GM12875 (cell line): ENCODE measurements around the gene ZNF485.

ENCODE experiments used
- H3K4me3 ChIP-seq: one replicate; pipeline ENCODE4 v1.5.1; 2011; ENCODE audit warnings: low read depth, low read length, control low read depth
- TF ChIP-seq, protein P1 (sequence below): IDR thresholded peaks from 2 replicates; pipeline ENCODE4 v1.5.1; 2011; ENCODE audit warnings: low read depth, mild to moderate bottlenecking, control low read depth, inconsistent platforms, low read length, moderate library complexity, borderline replicate concordance; ENCODE audit not compliant: insufficient read depth

ZNF485 gene

DNA sequence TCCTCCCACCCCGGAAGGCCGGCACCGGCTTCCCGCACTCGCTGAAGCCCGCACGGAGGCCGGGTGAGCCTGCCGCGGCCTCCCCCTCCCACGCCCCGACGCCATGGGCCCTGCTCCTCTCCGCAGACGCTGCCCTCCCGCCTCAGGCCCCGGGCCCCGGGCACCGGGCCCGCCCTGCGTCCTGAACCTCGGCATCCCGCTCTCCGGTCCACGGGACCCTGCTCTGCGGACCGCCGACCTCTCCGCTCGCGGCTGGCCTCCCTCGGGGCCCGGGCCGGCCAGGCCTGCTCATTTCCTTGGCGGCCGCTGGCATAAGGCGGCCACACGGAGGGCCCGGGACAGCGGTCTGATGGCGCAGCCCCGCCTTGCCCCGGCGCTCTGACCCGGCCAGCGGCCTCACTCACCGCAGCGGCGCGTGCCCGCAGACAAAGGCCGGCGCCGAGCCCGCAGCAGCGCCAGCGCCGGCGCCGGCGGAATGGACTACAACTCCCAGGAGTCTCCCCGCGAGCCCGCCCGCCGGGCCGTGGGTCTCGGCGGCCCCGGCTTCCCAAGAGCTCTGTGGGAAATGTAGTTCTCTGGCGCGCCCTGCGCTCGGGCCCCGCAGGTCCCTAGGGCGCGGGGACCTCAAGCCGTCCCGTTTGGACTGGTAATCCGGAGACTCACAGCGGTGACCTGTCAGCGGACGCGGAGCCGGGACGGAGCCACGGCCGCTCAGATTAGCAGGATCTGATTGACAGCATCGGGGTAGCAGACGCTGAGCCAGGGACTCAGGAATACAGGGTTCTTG lies 42.4 kb downstream of the ZNF485 start, which contains the start of gene ZNF32:
TSS of gene ZNF32 (minus strand) at position 484 of the 787 bp plus-strand sequence. CDS start 2,748 bp downstream, outside the sequence.
- H3K4me3 ChIP-seq: peak within 1 kb of the TSS; percentile 79

GRCh38 chr10:43649185-43649523 lies 42.9 kb downstream of the ZNF485 start:
- TF ChIP-seq, protein P1, sequence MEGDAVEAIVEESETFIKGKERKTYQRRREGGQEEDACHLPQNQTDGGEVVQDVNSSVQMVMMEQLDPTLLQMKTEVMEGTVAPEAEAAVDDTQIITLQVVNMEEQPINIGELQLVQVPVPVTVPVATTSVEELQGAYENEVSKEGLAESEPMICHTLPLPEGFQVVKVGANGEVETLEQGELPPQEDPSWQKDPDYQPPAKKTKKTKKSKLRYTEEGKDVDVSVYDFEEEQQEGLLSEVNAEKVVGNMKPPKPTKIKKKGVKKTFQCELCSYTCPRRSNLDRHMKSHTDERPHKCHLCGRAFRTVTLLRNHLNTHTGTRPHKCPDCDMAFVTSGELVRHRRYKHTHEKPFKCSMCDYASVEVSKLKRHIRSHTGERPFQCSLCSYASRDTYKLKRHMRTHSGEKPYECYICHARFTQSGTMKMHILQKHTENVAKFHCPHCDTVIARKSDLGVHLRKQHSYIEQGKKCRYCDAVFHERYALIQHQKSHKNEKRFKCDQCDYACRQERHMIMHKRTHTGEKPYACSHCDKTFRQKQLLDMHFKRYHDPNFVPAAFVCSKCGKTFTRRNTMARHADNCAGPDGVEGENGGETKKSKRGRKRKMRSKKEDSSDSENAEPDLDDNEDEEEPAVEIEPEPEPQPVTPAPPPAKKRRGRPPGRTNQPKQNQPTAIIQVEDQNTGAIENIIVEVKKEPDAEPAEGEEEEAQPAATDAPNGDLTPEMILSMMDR: no peak
- H3K4me3 ChIP-seq: peak overlapping the region; percentile 79

More for the DNA sequence above, 42.4 kb downstream of the ZNF485 start, which contains the start of gene ZNF32:
- TF ChIP-seq, protein P1: no peak

GRCh38 chr10:43653746-43654145 lies 47.5 kb downstream of the ZNF485 start:
- no peak overlapping the region for H3K4me3 ChIP-seq
- TF ChIP-seq, protein P1: no peak

DNA sequence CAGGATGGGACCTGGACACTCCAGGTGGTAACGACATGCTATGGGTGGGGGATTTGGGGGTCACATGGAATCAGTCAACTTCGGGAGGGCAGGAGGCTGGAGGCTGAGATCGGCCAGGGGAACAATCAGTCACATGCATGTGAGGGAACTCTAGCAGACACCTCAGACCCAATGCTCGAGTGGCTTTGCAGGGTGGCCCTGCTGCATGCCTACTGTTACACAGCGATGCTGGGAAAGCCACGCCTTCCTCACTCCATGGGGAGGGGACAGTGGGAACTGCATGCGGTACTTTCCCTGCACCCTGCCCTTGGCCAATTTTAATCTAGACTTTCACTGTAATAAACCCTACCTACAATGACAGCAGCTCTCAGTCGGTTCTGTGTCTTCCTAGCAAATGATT lies 49.1 kb downstream of the ZNF485 start:
- TF ChIP-seq, protein P1: no peak
- no peak overlapping the region for H3K4me3 ChIP-seq

- no peak overlapping the region for H3K4me3 ChIP-seq
- TF ChIP-seq, protein P1: no peak
Observed at GRCh38 chr10:43658227-43658626, 52.0 kb downstream of the ZNF485 start.

- TF ChIP-seq, protein P1: no peak
- H3K4me3 ChIP-seq: no peak overlapping the region
Observed at GRCh38 chr10:43665054-43665453, 58.8 kb downstream of the ZNF485 start.

- TF ChIP-seq, protein P1: no peak
- no peak overlapping the region for H3K4me3 ChIP-seq
Observed at GRCh38 chr10:43666552-43666951, 60.3 kb downstream of the ZNF485 start.
